Panc1 (cell line): ENCODE results near the gene C16orf90.

Experiments used
- CTCF ChIP-seq: fragments of 450-650 bp; IDR thresholded peaks from 2 replicates; pipeline ENCODE4 v1.5.1; 2017; ENCODE audit warnings: mild to moderate bottlenecking
- POLR2AphosphoS5 ChIP-seq: IDR thresholded peaks from 2 replicates; pipeline ENCODE4 v1.6.1; 2012; ENCODE audit warnings: mild to moderate bottlenecking, low read depth, low read length, moderate library complexity
- REST ChIP-seq, 2 experiments: IDR thresholded peaks; 2 replicates each; pipeline ENCODE4 v1.6.1; 2011 to 2012; ENCODE audit warnings: low read depth in 2 of 2, control low read depth in 1 of 2, low read length in 1 of 2, mild to moderate bottlenecking in 1 of 2, moderate library complexity in 1 of 2; ENCODE audit not compliant: insufficient read depth in 1 of 2

- TF ChIP-seq CTCF (no peak), REST (IDR thresholded peaks at IDR 0.05; ENCODE audit: insufficient read depth in 1 of 2, low read depth in 2 of 2, low read length in 1 of 2) (no peak), POLR2AphosphoS5 (no peak)
Measured at GRCh38 chr16:3532741-3533140, 37.5 kb upstream of the C16orf90 start.
